GM18868 (cell line): ENCODE data around the gene OBSL1.

Experiments
- ATAC-seq: cut with Tn5 transposase; IDR thresholded peaks from one replicate; pipeline ENCODE4 v1.9.1; 2021; ENCODE audit warnings: mild to moderate bottlenecking, moderate library complexity; ENCODE audit not compliant: unreplicated experiment

OBSL1 gene

DNA sequence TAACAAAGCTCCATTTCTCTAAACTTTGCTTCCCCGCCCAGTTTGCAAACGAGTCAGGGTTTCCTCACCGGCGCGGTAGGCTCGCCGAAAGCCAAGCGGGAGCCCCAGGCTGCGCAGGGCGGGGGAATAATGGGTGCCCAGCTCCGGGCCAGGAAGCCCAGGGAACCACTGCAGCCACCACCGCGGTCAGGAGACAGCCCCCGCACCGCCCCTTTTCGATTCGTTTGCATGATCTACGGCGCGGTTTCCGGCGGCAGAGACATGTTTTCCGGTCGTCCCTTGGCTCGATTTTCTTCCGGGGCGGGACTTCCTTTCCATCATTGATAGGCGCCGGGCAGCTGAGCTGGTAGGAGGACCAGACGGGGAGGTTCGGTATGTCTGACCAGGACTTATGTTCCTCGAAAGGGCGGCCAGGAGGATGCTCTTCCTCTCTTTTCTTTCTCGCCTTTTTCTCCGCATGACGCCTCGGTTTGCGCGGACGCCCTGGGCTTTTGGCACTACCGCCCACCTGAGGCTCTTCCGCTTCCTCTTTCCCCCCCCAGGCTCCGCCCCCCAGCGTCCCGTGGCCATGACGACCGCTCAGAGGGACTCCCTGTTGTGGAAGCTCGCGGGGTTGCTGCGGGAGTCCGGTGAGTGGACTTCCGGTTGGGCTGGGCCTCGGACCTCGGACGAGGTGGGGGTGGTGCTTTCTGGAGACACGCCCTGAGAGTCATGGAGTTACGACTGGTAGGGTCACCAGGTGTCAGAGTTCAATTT, 26.4 kb upstream of the OBSL1 start, which contains the start of gene STK11IP:
TSS of gene STK11IP (plus strand) at position 306 of the 756 bp plus-strand sequence. CDS start at position 569, 263 bp downstream.
- ATAC-seq: peak; percentile 93

DNA sequence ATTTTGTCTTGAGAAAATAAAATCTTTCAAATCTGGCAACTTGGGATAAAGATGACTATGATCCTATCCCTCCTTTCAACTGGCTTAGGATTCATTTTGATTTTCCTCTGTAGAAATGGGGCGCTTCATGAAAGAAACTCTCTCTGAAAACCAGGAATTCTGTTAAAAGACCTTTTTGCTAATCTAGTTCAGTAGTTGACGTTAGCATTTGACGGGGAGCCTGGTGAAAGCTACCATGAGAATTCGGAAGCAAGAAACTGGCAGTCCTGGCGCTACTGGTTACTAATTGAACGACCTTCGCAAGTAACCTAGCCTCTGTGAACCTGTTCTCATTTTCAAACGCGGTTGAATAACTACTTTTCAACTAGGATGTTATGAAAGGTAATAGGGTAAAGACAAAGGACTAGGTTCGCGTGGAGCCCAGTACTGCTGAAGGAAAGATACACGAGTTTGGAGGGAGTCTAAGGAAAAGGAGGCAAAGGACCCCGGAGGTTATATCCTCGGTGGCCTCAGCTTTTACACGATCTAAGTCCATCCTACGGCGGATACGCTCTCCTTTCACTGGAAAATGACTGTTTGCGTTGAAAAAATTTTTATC, 25.7 kb upstream of the OBSL1 start:
- no peak for ATAC-seq

DNA sequence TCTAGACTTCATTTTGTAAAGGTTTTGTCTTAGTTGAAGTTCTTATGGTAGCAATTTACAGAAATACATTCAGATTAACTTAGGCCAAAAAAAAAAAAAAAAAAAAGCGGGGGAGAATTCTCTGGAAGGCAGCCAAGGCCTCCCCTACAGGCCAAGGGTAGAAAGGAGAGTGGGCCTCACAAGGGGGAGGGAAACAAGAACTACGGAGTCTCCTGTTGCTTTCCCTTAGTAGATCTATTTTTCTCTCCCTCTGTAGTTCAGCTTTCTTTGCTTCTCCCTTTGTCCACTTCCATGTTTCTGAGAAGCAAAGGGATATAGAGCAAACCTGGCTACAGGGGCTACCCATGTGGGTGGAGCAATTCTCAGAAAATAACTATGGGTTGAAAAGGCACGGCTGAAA, 23.9 kb upstream of the OBSL1 start:
- no peak for ATAC-seq

DNA sequence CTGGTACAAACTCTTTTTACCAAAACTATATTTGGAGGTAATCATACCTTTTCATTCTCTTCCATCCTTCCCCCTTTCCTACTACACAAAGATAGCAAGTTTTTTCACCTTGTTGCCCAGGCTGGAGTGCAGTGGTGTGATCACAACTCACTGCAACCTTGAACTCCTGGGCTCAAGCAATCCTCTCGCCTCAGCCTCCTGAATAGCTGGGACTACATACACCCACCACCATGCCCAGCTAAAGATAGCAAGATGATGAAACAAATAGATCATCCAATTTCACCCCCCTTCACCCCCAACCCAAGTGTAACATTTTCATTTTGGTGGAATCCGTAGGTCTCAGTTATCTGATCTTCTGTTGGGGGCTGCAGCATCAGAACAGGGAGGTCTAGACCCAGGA, 21.8 kb upstream of the OBSL1 start:
- no peak for ATAC-seq

DNA sequence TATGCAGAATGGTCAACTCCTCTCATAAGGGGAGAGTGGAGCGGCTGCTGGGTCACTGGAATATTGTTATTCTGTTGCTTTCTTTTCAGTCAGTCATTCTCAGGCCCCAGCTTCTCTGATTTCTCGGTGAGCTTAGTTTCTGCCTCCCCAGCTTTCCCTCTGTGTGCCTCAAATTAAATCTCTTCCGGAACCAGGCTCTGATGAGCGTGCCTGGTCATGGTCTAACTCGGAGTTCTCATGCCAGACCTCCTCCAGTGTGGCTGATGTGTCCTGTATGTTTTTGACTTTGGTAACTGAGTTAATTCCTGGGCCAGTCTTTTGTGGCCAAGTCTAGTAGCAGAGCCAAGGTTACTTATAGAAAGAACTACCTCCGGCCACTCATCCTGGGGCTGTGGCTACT, 21.4 kb upstream of the OBSL1 start:
- ATAC-seq: no peak

DNA sequence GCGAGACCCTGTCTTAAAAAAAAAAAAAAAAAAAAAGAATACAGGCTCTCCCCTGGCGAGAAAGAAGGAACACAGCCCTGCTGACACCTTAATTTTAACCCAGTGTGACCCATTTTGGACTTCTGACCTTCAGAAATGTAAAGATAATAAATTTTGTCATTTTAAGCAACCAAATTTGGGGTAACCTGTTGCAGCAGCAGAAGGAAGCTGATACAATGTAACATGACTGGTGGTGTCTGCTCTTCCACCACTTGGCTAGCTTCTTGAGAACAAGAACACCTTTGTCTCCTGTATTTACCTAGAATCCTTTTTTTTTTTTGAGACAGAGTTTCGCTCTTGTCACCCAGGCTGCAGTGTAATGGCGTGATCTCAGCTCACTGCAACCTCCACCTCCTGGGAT, 19.8 kb upstream of the OBSL1 start:
- no peak for ATAC-seq

DNA sequence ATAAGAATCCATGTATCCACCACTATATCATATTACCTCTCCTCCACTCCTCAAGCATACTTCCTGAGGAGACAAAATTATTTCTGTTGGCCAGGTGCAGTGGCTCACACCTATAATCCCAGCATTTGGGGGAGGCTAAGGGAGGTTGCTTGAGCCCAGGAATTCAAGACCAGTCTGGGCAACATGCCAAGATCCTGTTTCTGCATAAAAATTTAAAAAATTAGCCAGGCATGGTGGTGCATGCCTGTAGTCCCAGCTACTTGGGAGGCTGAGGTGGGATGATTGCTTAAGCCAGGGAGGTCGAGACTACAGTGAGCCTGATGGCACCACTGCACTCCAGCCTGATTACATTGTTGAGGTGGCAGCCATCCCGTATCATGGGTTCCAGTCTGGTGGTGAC, 10.0 kb upstream of the OBSL1 start:
- ATAC-seq: no peak

DNA sequence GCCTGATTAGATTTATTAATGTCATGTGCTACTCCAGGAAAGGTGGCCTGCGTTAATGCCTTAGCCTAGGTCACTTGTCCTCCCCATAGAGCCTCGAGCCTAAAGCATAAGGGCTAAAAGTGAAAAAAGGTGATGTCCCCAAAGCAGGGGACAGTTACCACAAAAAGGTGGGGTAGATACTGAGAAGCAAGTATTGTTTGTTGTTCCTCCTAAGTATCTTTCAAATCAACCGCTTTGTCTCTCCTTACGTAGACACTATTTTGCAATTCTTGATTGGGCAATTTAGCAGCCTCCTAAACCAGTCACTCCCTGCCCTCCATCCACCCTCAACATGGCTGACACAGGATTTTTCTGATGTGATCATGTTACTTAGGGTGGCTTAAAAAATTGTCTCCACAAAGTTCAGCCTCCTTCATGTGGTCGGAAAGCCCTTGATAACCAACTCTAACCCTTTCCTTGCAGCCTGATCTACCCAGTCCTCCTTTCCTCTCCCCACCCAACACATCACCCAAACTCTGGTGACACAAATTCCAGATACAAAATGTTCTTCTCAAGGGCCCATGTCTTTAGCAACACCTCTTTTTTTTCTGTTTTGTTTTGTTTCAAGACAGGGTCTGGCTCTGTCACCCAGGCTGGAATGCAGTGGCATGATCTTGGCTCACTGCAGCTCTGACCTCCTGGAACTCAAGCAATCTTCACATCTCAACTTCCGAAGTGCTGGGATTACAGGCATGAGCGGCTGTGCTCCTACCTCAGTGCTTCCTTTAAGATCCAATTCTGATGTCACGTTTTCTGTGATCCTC, 7.7 kb upstream of the OBSL1 start:
- ATAC-seq: no peak

DNA sequence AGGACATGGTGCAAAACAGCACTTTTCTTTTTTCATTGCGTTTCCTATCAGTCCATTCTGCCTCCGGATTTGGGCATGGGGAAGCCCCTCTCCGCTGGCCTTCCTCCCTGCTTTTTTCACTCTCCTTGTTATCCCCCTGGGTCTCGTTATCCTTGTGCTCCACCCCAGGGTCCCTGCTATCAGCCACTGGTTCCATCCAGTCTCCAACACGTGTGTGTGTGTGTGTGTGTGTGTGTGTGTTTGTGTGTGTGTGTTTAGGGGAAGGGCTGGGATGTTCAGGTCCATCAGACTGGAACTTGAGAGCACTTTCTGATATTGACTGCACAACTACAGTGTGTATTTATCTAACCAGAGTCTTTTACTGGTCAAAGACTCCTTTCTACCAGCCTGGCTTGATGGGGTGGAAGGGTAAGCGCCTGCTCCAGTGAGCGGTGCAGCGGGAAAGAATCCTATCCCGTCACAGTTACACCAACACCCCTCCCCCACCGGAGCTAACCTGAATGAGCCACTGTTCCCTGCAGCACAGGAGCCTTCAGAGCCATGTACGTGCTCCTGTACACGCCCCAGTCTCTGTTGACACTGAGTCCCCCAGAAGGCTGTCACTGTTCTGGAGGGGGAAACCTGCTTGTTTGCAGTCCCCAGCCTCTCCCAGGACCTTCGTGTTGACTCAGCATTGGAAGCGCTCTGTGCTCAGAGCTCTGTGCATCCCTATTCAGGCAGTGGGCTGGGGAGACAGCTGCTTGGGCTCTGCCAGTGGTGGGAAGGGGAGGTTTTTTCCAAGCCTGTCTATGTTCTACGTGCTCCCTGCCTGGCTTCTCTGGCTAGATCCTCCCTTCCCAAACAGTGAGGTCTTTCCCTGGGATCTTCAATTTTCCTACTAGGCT, 5.4 kb upstream of the OBSL1 start:
- no peak for ATAC-seq

DNA sequence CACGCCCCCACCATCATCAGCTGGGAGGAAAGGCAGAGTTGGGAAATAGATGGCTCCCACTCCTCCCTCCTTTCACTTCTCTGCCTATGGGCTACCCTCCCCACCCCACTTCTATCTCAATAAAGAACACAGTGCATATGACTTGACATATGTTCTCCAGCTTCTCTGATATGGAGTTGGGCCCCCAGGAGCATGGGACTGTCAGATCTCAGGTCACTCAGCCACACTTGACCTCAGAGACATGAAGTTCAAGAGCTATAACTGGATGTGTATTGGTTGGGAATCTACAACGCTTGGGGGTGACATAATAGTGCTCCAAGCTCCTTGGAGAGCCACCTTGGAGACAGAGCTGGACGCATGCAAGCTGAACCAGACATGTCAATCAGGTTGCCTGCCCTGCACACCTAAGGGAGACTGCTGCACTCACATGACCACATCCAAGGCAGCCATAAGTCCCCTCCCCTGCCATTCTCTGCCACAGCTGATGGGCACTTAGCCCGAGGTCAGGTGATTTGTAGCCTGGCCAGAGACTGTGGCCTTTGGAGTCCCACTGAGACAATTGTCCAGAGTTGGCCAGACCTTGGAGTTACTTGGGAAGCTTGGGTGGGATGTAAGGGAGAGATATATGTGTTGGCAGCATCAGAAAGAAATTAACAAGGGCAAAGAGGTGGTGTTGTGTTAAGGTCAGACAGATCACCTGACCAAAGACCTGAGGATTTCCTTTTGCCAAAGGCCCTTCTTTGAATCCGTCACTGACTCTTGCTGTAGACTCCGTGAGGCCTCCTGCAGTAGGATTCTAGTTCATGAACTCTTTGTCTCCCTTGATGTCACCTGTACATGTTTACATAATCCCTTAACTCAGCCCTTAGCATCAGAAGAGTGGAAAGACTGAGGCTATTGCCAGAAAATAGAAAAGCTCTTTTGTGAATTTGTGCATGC, 4.5 kb upstream of the OBSL1 start:
- ATAC-seq: no peak

DNA sequence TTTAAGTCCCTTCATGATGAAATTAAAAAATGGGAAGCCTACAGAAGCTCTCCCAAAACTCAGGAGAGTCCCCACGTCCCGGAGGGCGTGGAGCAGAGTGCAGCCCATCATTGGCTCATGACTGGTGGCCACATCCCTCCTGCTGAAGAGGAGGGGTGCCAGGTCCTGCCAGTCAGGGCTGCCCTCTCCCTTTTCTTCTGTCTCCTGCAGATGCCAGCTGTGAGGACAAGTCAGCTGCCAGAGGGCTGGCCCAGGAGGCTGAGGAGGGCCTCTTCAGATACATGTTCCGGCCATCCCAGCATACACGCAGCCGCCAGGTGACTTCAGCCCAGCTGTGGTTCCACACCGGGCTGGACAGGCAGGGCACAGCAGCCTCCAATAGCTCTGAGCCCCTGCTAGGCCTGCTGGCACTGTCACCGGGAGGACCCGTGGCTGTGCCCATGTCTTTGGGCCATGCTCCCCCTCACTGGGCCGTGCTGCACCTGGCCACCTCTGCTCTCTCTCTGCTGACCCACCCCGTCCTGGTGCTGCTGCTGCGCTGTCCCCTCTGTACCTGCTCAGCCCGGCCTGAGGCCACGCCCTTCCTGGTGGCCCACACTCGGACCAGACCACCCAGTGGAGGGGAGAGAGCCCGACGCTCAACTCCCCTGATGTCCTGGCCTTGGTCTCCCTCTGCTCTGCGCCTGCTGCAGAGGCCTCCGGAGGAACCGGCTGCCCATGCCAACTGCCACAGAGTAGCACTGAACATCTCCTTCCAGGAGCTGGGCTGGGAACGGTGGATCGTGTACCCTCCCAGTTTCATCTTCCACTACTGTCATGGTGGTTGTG, 3.4 kb upstream of the OBSL1 start:
- ATAC-seq: no peak

DNA sequence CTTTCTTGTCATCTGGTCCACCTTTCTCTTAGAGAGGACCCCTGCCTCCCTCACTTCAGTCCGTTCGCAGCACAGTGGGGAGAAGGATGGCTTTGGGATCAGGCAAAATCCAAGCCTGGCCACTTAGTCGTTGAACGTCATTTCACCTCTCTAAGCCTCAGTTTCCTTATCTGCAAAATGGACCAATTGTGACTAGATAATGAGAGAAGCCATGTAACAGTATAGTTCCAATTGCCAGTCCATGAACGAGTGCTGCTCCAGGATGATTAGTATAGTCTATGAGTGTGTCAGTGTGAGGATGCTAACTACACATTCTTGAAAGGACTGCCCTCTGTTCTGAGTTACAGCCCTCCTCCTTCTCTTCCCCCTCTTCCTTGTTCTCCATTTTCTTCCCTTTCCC, 1.8 kb upstream of the OBSL1 start:
- no peak for ATAC-seq

DNA sequence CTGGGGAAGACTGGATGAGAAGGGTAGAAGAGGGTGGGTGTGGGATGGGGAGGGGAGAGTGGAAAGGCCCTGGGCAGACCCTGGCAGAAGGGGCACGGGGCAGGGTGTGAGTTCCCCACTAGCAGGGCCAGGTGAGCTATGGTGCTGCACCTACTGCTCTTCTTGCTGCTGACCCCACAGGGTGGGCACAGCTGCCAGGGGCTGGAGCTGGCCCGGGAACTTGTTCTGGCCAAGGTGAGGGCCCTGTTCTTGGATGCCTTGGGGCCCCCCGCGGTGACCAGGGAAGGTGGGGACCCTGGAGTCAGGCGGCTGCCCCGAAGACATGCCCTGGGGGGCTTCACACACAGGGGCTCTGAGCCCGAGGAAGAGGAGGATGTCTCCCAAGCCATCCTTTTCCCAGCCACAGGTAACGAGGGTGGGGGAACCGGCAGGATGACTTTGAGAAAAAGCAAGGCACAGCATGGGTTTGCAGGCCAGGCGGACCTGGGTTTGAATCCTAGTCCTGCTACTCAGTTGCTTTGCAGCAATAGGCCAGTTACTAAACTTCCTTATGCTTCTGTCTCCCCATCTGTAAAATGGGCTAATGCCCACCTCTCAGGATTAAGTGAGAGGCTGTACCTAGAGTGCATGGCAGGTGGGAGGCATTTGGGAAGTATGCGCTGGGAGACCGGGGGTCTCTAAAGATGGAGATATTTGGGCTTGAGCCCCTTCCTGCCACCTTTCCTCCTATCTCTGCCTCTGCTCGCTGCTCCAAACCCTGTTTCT, 1.1 kb upstream of the OBSL1 start, which contains the start of gene INHA:
TSS of gene INHA (plus strand) at position 74 of the 765 bp plus-strand sequence. CDS start at position 139, 65 bp downstream.
- ATAC-seq: no peak

DNA sequence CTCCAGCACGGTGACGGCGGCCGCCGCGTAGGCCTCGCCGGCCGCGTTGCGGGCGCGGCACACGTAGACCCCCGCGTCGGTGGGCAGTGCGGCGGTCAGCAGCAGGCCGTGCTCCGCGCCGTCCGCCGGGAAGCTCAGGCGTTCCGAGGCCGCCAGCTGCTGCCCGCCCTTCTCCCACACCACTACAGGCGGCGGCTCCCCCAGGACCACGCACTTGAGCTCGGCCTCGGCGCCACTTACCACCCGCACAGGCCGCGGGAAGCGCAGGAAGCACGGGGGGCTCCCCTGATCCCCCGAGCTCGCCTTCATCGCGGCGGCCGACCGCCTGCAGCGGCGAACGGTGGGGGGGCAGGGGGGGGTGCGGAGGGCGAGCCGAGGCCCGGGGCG, 422 bp downstream of the OBSL1 start:
- ATAC-seq: no peak

DNA sequence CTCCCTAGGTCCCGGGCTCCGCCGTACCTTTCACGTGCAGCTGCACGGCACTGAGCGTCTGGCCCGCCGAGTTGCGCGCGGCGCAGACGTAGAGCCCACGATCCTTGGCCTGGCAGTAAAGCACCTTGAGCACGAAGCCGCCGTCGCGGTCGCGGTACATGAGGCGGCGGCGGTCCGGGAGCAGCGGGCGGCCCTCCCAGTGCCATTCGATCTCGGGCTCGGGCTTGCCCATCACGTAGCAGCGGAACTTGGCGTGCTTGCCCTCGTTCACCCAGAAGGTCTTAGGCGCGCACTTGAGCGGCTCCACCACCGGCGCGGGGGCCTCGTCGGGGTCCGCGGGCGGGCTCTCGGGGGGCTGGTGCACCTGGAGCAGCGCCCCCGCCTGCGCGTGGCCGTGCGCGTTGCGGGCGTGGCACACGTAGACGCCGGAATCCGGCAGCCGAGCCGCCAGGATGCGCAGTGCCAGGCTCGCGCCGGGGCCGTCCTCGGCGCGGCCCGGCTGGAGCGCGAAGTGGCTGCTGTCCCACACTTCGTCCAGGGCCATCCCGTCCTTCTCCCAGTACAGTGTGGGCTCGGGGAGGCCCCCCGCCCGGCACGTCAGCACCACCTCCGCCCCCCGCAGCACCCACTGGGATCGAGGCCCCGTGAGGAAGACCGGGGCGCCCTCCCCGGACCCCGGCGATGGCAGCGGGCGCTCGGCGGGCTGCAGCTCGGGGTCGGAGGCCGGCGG, 980 bp downstream of the OBSL1 start:
- no peak for ATAC-seq

DNA sequence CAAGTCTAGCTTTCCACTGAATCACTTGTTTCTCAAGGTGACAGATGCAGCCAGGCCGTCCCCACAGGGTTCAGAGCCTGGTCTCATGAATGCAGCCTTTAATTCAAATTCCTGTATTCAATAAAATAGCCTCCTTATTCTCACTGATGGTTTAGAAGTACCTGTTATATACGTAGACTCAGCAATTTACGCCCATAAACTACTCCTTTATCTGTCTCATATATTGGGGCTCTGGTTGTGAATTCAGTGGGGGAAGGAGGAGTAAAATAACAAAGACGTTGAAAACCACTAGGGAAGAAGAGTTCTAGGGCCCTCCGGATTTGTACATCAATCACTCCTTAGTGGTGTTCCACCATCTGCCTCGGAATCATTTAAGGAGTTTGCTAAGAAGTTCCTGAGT, 1.7 kb downstream of the OBSL1 start:
- ATAC-seq: no peak

DNA sequence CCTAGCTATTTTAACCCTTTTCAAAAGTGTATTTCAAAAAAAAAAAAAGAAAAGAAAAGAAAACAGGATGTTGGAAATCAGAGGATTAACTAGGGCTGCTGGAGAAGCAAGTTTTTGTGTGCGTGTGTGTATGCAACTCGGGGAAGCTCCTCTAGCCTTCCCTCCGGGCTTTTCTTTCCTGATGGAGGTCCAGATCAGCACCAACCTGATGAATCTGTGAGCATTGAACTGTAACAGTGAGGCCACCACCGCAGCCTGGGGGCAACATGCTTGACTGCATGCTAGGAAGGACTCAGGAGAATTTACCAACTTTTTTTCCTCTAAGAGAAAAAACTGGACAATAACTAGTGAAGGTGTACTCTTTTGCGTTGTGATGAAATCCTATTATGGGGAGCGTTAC, 2.3 kb downstream of the OBSL1 start:
- no peak for ATAC-seq
